Chondrocyte (in vitro differentiated cells): ENCODE measurements around the gene GNAI3. TPM values are rescaled to one million over a fixed set of nuclear protein-coding genes. Genes with fewer than 3 reads are reported as not detected.

Experiments
- DNase-seq: peaks from one replicate; pipeline ENCODE4 v3.0.0; 2021; ENCODE audit warnings: mixed read lengths, low spot score
- H3K27ac Mint-ChIP-seq: one replicate; pipeline ENCODE4 v1.8.0; 2021; ENCODE audit warnings: mild to moderate bottlenecking, moderate library complexity, mixed read lengths; ENCODE audit not compliant: unreplicated experiment
- H3K27me3 Mint-ChIP-seq: 2 replicates; pipeline ENCODE4 v1.8.0; 2021; ENCODE audit warnings: low read depth, mixed read lengths
- H3K36me3 Mint-ChIP-seq: 2 replicates; pipeline ENCODE4 v1.8.0; 2021; ENCODE audit warnings: low read depth, mixed read lengths
- H3K4me1 Mint-ChIP-seq: 2 replicates; pipeline ENCODE4 v1.8.0; 2021; ENCODE audit warnings: low read depth, mild to moderate bottlenecking, mixed read lengths
- H3K4me3 Mint-ChIP-seq: one replicate; pipeline ENCODE4 v1.8.0; 2021; ENCODE audit warnings: mild to moderate bottlenecking, moderate library complexity, mixed read lengths; ENCODE audit not compliant: unreplicated experiment
- H3K9me3 Mint-ChIP-seq: 2 replicates; pipeline ENCODE4 v1.8.0; 2021; ENCODE audit warnings: low read depth, mixed read lengths
- total RNA-seq: library from RNA; stranded (reverse); gene quantifications from 3 replicates; pipeline ENCODE4 v1.2.1, GENCODE V29; 2021
- TF ChIP-seq, protein P1 (sequence below): fragments of 200-600 bp; sonication (generic); IDR thresholded peaks from 2 replicates; pipeline ENCODE4 v1.5.0; 2021; ENCODE audit warnings: antibody characterized with exemption, mild to moderate bottlenecking, moderate library complexity

The GNAI3 gene
- total RNA-seq, 1 donor from 2014 or later, result 10.7 TPM

DNA sequence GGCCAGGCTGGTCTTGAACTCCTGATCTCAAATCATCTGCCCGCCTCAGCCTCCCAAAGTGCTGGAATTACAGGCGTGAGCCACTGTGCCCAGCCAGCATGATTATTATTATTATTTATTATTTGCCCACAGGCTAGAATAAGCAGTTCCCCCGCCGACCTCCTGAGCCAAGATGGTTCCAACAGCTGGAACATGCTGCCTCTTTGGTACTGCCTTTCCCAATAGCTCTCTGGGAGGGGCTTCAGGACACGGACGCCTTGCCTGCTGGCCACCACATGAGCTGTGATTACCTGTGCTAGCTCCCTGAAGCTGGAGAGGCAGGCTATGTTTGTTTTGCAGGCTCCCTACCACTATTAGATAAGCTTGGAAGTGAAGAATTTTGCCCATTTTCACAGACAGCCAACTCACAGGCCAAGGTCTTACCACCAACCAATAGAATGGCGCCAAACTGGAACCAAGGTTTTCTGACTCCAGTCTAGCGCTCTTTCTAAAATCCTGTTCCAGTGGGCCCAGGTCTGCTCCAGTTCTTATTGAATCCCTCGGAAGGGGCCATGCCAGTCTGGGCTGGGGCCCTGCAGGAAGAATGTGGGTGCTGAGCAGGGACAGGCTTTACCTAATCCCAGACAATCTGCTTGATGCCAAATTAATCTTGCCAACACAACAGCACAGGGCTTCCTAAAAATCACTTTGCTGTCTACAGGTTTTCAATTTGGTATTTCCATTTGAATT lies 10.8 kb upstream of the GNAI3 start:
- TF ChIP-seq, protein P1, sequence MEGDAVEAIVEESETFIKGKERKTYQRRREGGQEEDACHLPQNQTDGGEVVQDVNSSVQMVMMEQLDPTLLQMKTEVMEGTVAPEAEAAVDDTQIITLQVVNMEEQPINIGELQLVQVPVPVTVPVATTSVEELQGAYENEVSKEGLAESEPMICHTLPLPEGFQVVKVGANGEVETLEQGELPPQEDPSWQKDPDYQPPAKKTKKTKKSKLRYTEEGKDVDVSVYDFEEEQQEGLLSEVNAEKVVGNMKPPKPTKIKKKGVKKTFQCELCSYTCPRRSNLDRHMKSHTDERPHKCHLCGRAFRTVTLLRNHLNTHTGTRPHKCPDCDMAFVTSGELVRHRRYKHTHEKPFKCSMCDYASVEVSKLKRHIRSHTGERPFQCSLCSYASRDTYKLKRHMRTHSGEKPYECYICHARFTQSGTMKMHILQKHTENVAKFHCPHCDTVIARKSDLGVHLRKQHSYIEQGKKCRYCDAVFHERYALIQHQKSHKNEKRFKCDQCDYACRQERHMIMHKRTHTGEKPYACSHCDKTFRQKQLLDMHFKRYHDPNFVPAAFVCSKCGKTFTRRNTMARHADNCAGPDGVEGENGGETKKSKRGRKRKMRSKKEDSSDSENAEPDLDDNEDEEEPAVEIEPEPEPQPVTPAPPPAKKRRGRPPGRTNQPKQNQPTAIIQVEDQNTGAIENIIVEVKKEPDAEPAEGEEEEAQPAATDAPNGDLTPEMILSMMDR, result no peak
- Mint-ChIP-seq H3K36me3 (no peaks in the 10 kb centered on the region), H3K27ac (no peak overlapping the region), H3K4me3 (no peak overlapping the region), H3K4me1 (peaks cover 3% of the 10 kb centered on the region), H3K9me3 (no peaks in the 10 kb centered on the region), H3K27me3 (peaks cover 3% of the 10 kb centered on the region)
- DNase-seq, result no peak

GRCh38 chr1:109538827-109539555 lies 9.4 kb upstream of the GNAI3 start:
- DNase-seq, result no peak
- Mint-ChIP-seq H3K9me3 (no peaks in the 10 kb centered on the region), H3K27ac (no peak overlapping the region), H3K27me3 (peaks cover 3% of the 10 kb centered on the region), H3K4me1 (no peaks in the 10 kb centered on the region), H3K4me3 (no peak overlapping the region), H3K36me3 (no peaks in the 10 kb centered on the region)
- TF ChIP-seq, protein P1, result no peak

- H3K4me3 Mint-ChIP-seq, result no peak within 1 kb of the TSS
- no peak within 1 kb of the TSS for H3K27ac Mint-ChIP-seq
- H3K9me3 Mint-ChIP-seq, result no peaks in the 10 kb centered on the region
Measured at GRCh38 chr1:109539676-109540075, 8.7 kb upstream of the GNAI3 start, which contains the start of gene GPR61. Gene GPR61, plus strand, starts transcription at chr1:109539872. Its CDS starts 3,151 bp downstream, at chr1:109543023.

DNA sequence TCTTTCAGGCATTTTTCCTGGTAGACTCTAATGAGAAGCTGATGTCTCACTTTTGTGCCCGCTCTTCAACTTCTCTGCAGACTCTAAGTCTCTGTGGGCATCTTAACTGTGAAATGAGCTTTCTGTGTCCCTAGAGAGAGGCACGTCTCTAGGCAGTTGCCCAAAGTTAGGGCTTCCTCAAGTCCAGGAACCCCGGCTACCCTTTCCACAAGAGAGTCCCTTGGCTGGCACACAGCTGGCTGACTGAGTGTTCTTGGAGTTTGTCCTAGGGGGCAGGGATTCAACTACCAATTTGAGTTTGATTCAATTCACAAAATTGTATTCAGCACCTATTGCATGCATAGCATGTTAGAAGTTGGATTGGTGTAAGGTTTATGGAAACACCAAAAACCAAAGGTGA lies 7.3 kb upstream of the GNAI3 start:
- no peak overlapping the region for H3K4me3 Mint-ChIP-seq
- no peaks in the 10 kb centered on the region for H3K9me3 Mint-ChIP-seq
- no peak overlapping the region for H3K27ac Mint-ChIP-seq
- no peaks in the 10 kb centered on the region for H3K36me3 Mint-ChIP-seq
- peaks cover 6% of the 10 kb centered on the region for H3K27me3 Mint-ChIP-seq
- DNase-seq, result no peak
- H3K4me1 Mint-ChIP-seq, result no peaks in the 10 kb centered on the region
- TF ChIP-seq, protein P1, result no peak

More at GRCh38 chr1:109539676-109540075, 8.7 kb upstream of the GNAI3 start, which contains the start of gene GPR61:
- Mint-ChIP-seq H3K36me3 (no peaks in the 10 kb centered on the region), H3K4me1 (no peaks in the 10 kb centered on the region), H3K27me3 (peaks cover 6% of the 10 kb centered on the region)
- TF ChIP-seq, protein P1, result no peak
- DNase-seq, result no peak

GRCh38 chr1:109542657-109543056 lies 5.8 kb upstream of the GNAI3 start:
- Mint-ChIP-seq H3K27me3 (peaks cover 6% of the 10 kb centered on the region), H3K27ac (no peak overlapping the region), H3K4me1 (peaks cover 15% of the 10 kb centered on the region), H3K9me3 (no peaks in the 10 kb centered on the region), H3K36me3 (no peaks in the 10 kb centered on the region), H3K4me3 (no peak overlapping the region)
- TF ChIP-seq, protein P1, result no peak
- no peak for DNase-seq
